Activated B cell treated with CpG ODN at 0.5 μM for 24 hours (primary cell): ENCODE data around the gene MED16. TPM values are rescaled to one million over a fixed set of nuclear protein-coding genes. Genes with fewer than 3 reads are reported as not detected.
"Not testable (repeated sequence)": the region's sequence is repeated elsewhere in the genome, so short reads cannot be mapped to it uniquely, and the experiment has no call there.

Source experiments
- ATAC-seq: fragments of 200-7000 bp; cut with Tn5 transposase; one replicate; pipeline ENCODE4 v1.10.0; 2021; ENCODE audit warnings: low read depth, mild to moderate bottlenecking, moderate library complexity
- CTCF ChIA-PET: fragments of 350-600 bp; sonication (Branson Sonifier 250); formaldehyde crosslinking; loops from one replicate; lab custom pipeline; 2021; ENCODE audit warnings: antibody characterized with exemption; lab: Charles Lee
- POLR2A ChIA-PET: fragments of 350-600 bp; sonication (Branson Sonifier 250); formaldehyde crosslinking; loops from one replicate; lab custom pipeline; 2021; ENCODE audit warnings: antibody characterized with exemption; lab: Charles Lee
- DNase-seq: peaks from one replicate; pipeline ENCODE4 v3.0.0; 2022
- H3K27ac Mint-ChIP-seq: one replicate; pipeline ENCODE4 v1.8.0; 2020; ENCODE audit warnings: mixed read lengths
- H3K27me3 Mint-ChIP-seq: one replicate; pipeline ENCODE4 v1.8.0; 2021; ENCODE audit warnings: mixed read lengths
- H3K36me3 Mint-ChIP-seq: one replicate; pipeline ENCODE4 v1.8.0; 2021; ENCODE audit warnings: low read depth, mixed read lengths
- H3K4me1 Mint-ChIP-seq: one replicate; pipeline ENCODE4 v1.8.0; 2021; ENCODE audit warnings: mixed read lengths
- H3K4me3 Mint-ChIP-seq: one replicate; pipeline ENCODE4 v1.8.0; 2020; ENCODE audit warnings: mild to moderate bottlenecking, mixed read lengths
- H3K9me3 Mint-ChIP-seq: one replicate; pipeline ENCODE4 v1.8.0; 2020; ENCODE audit warnings: mixed read lengths
- intact Hi-C: fragments of 100-400 bp; cut with micrococcal nuclease; formaldehyde crosslinking; loops from one replicate; pipeline ENCODE4 v1.15.1; 2024
- total RNA-seq: library from RNA; stranded (reverse); gene quantifications from 2 replicates; pipeline ENCODE4 v1.2.3, GENCODE V29; 2022
- TF ChIP-seq, protein P1 (sequence below): fragments of 200-600 bp; IDR thresholded peaks from one replicate; pipeline ENCODE4 v1.8.0; 2022; ENCODE audit warnings: antibody characterized with exemption, mild to moderate bottlenecking

MED16 gene
- total RNA-seq, 1 donor from 2014 or later = 79.3 TPM

DNA sequence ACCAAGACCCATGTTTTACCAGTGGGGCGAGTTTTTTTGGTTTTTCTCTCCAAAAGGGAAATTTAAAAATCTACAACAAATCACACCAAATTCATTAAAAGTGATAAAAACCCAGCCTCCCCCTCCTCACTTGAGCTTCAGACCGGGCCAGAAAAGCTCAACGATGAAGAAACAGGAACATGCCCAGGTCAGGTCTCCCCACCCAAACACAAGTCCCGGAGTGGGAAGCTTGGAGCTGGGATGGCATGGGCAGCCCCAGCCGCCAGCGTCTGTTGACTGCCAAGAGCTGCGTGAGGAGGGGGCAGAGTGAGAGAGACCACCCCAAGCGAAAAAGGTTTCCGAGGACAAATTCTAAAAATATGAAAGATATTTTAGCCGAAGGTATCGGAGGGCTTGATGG, 4.0 kb upstream of the MED16 start:
- H3K27me3 Mint-ChIP-seq = no peaks in the 10 kb centered on the region
- POLR2A ChIA-PET = interaction anchor here (7.8 kb wide), 1 partner anchor 10 kb away, joined by 213 read pairs; no protein-coding TSS in a partner anchor
- H3K4me1 Mint-ChIP-seq = peaks cover 27% of the 10 kb centered on the region
- no peaks in the 10 kb centered on the region for H3K9me3 Mint-ChIP-seq
- no peak overlapping the region for H3K27ac Mint-ChIP-seq
- CTCF ChIA-PET = no interaction called here
- no peak overlapping the region for H3K4me3 Mint-ChIP-seq
- TF ChIP-seq, protein P1, sequence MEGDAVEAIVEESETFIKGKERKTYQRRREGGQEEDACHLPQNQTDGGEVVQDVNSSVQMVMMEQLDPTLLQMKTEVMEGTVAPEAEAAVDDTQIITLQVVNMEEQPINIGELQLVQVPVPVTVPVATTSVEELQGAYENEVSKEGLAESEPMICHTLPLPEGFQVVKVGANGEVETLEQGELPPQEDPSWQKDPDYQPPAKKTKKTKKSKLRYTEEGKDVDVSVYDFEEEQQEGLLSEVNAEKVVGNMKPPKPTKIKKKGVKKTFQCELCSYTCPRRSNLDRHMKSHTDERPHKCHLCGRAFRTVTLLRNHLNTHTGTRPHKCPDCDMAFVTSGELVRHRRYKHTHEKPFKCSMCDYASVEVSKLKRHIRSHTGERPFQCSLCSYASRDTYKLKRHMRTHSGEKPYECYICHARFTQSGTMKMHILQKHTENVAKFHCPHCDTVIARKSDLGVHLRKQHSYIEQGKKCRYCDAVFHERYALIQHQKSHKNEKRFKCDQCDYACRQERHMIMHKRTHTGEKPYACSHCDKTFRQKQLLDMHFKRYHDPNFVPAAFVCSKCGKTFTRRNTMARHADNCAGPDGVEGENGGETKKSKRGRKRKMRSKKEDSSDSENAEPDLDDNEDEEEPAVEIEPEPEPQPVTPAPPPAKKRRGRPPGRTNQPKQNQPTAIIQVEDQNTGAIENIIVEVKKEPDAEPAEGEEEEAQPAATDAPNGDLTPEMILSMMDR = no peak
- peaks cover 46% of the 10 kb centered on the region for H3K36me3 Mint-ChIP-seq
- DNase-seq (no peak), ATAC-seq (no peak)
- intact Hi-C loops = no loop called here

- intact Hi-C loops = no loop called here
- ChIA-PET CTCF (no interaction called here), POLR2A (interaction anchor here (7.8 kb wide), 1 partner anchor 10 kb away, joined by 213 read pairs; no protein-coding TSS in a partner anchor)
- DNase-seq (no peak), ATAC-seq (no peak)
- TF ChIP-seq, protein P1 = no peak
- peaks cover 42% of the 10 kb centered on the region for H3K36me3 Mint-ChIP-seq
- H3K9me3 Mint-ChIP-seq = no peaks in the 10 kb centered on the region
- no peak overlapping the region for H3K27ac Mint-ChIP-seq
- H3K4me1 Mint-ChIP-seq = peaks cover 27% of the 10 kb centered on the region
- no peak overlapping the region for H3K4me3 Mint-ChIP-seq
- H3K27me3 Mint-ChIP-seq = no peaks in the 10 kb centered on the region
Observed at GRCh38 chr19:896434-896833, 3.4 kb upstream of the MED16 start.

GRCh38 chr19:892243-892893, 619 bp downstream of the MED16 start:
- Mint-ChIP-seq H3K4me3 (peak overlapping the region; percentile 82), H3K4me1 (peaks cover 21% of the 10 kb centered on the region), H3K27me3 (no peaks in the 10 kb centered on the region), H3K9me3 (no peaks in the 10 kb centered on the region), H3K27ac (peak overlapping the region; percentile 76), H3K36me3 (peaks cover 39% of the 10 kb centered on the region)
- intact Hi-C loops = loop anchor here (2.0 kb wide), 1 partner anchor 20 kb away; no protein-coding TSS in a partner anchor
- ChIA-PET POLR2A (interaction anchor here (1.0 to 7.8 kb wide), 13 partner anchors 13 to 377 kb away, joined by 3 to 213 read pairs (median 7); partner anchors contain the start of genes CIRBP, PTBP1, R3HDM4 and WDR18), CTCF (interaction anchor here (1.2 kb wide), 1 partner anchor 28 kb away, joined by 5 read pairs; no protein-coding TSS in a partner anchor)
- TF ChIP-seq, protein P1 = no peak
- ATAC-seq = peak; percentile 34
- DNase-seq = no peak

DNA sequence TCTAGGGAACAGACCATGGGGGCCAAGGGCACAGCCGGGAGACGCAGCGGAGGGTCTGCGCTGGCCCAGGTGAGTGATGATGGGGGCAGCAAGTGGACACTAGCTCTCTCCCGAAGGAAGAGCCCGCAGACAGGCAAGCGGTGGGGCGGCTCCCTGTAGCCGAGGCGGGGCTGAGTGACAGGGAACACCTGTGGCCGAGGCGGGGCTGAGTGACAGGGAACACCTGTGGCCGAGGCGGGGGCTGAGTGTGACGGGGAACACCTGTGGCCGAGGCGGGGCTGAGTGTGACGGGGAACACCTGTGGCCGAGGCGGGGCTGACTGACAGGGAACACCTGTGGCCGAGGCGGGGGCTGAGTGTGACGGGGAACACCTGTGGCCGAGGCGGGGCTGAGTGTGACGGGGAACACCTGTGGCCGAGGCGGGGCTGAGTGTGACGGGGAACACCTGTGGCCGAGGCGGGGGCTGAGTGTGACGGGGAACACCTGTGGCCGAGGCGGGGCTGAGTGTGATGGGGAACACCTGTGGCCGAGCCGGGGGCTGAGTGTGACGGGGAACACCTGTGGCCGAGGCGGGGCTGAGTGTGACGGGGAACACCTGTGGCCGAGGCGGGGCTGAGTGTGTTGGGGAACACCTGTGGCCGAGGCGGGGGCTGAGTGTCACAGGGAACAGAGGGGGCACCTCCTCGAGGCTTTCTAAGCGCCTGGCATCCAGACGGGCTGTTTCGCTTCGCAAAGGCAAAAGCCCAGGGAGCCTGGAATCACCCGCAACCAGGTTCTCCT, 1.4 kb downstream of the MED16 start:
- ATAC-seq, H3K27me3 Mint-ChIP-seq, H3K9me3 Mint-ChIP-seq, DNase-seq, CTCF ChIA-PET: not testable (repeated sequence)
- H3K27ac Mint-ChIP-seq = peak overlapping the region; percentile 76
- peaks cover 37% of the 10 kb centered on the region for H3K36me3 Mint-ChIP-seq
- POLR2A ChIA-PET = interaction anchor here (1.6 to 7.8 kb wide), 3 partner anchors 15 to 26 kb away, joined by 7 to 213 read pairs (median 16); partner anchors contain the start of gene R3HDM4
- H3K4me1 Mint-ChIP-seq = peaks cover 21% of the 10 kb centered on the region
- H3K4me3 Mint-ChIP-seq = peak overlapping the region; percentile 82
- intact Hi-C loops = loop anchor here (2.0 kb wide), 1 partner anchor 19 kb away; no protein-coding TSS in a partner anchor

DNA sequence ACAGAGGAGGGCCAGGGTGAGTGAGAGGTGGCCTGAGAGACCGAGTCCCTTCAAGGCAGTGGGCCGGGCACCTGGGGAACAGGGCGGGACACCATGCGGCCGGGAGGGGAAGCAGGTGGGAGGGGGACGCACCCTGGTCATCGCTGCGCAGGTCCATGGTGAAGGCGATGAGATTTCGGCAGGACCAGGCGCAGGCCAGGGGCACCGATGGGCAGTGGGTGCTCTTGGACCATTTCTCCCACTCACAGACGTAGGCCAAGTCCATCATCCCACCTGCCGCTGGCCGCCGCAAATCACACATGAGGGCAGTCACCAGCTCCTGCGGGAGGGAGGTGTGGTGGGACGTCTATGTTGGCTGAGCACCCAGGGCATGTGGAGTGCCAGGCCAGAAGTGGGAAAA, 2.2 kb downstream of the MED16 start:
- CTCF ChIA-PET = no interaction called here
- POLR2A ChIA-PET = no interaction called here
- H3K36me3 Mint-ChIP-seq = peaks cover 35% of the 10 kb centered on the region
- H3K4me1 Mint-ChIP-seq = peaks cover 18% of the 10 kb centered on the region
- peak overlapping the region; percentile 59 for H3K4me3 Mint-ChIP-seq
- intact Hi-C loops = no loop called here
- no peak for DNase-seq
- ATAC-seq = no peak
- no peaks in the 10 kb centered on the region for H3K27me3 Mint-ChIP-seq
- peak overlapping the region; percentile 31 for H3K27ac Mint-ChIP-seq
- TF ChIP-seq, protein P1 = no peak
- H3K9me3 Mint-ChIP-seq = no peaks in the 10 kb centered on the region
